Dendritic cell treated with granulocyte-macrophage colony-stimulating factor and Interleukin-4, amounts not matched to agents 40 ng/mL and 50 ng/mL, for 4 days (primary cell): ENCODE data around the gene CELA2B.
"Not testable (repeated sequence)": the region's sequence is repeated elsewhere in the genome, so short reads cannot be mapped to it uniquely, and the experiment has no call there.

Source experiments
- H3K27ac Mint-ChIP-seq: one replicate; pipeline ENCODE4 v1.8.0; 2022; ENCODE audit warnings: mild to moderate bottlenecking, mixed read lengths
- H3K27me3 Mint-ChIP-seq: one replicate; pipeline ENCODE4 v1.8.0; 2022; ENCODE audit warnings: mild to moderate bottlenecking, mixed read lengths
- H3K36me3 Mint-ChIP-seq: one replicate; pipeline ENCODE4 v1.8.0; 2022; ENCODE audit warnings: low read depth, mixed read lengths
- H3K4me1 Mint-ChIP-seq: one replicate; pipeline ENCODE4 v1.8.0; 2022; ENCODE audit warnings: low read depth, mixed read lengths
- H3K4me3 Mint-ChIP-seq: one replicate; pipeline ENCODE4 v1.8.0; 2022; ENCODE audit warnings: mild to moderate bottlenecking, moderate library complexity, mixed read lengths
- H3K9me3 Mint-ChIP-seq: one replicate; pipeline ENCODE4 v1.8.0; 2022; ENCODE audit warnings: mixed read lengths
- intact Hi-C: fragments of 100-400 bp; cut with micrococcal nuclease; formaldehyde crosslinking; loops from one replicate; pipeline ENCODE4 v1.15.0; 2022

CELA2B gene

DNA sequence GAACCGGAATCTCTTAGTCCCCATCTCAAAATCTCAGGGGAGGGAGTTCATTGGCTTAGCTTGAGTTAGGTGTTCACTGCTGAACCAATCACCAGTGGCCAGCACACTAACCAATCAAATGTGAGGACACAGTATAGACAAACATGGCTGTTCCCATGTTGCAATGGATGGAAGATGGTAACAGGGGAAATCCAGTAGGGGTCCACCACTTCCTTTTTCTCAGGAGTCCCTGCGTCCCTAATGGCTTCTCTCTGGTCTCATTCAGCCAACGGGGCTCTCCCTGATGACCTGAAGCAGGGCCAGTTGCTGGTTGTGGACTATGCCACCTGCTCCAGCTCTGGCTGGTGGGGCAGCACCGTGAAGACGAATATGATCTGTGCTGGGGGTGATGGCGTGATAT lies 9.7 kb downstream of the CELA2B start:
- H3K4me3 Mint-ChIP-seq = no peak overlapping the region
- H3K36me3 Mint-ChIP-seq = peaks cover 24% of the 10 kb centered on the region
- intact Hi-C loops = no loop called here
- H3K9me3 Mint-ChIP-seq = no peaks in the 10 kb centered on the region
- no peak overlapping the region for H3K27ac Mint-ChIP-seq
- no peaks in the 10 kb centered on the region for H3K4me1 Mint-ChIP-seq
- no peaks in the 10 kb centered on the region for H3K27me3 Mint-ChIP-seq

DNA sequence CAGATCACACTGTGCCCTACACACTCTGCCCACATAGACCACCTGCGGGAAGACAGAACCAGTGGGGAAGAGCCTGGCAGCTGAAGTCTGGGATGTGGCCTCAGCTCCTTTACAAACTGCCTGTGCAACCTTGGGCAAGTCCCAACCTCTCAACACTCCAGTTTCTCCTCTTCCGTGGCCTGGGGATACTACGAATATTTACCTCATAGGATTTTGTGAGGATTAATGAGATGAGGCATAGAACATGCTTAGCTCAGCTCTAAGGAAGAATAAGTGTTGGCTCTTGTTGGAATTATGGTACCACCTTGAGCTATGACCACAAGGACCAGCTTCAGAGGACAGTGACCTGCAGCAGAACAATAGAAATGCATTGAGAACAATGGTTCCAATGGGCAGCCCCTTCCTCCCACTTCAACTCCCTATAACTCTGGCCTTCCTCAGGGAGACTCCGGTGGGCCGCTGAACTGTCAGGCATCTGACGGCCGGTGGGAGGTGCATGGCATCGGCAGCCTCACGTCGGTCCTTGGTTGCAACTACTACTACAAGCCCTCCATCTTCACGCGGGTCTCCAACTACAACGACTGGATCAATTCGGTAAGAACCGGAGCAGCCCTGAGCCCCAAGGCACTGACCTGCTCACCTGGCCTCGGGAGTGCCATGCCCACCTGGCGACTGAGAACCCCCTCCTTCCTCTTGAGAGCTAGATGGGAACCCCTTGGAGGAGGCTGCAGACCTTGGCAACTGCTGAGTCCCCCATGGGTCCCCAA lies 11.1 kb downstream of the CELA2B start:
- H3K9me3 Mint-ChIP-seq, H3K4me1 Mint-ChIP-seq, H3K27me3 Mint-ChIP-seq, intact Hi-C loops, H3K27ac Mint-ChIP-seq, H3K4me3 Mint-ChIP-seq: not testable (repeated sequence)
- H3K36me3 Mint-ChIP-seq = peaks cover 34% of the 10 kb centered on the region

DNA sequence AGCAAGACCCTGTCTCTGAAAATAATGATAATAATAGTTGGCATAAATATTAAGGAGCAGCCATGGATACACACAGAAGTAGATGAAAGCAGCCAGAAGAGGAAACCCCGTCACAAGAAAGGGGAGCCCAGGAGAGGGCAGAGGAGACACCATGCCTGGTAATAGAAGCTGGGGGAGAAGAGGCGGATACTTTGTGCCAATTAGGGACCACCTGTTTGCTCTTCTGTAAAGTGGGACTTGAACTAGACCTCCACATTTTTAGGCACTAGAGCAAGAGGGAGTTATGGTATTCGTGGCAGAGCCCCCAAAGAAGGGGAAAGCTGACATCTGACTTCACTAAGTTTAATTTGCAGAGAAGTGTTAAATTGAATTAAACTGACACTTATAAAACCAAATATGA lies 12.5 kb downstream of the CELA2B start:
- Mint-ChIP-seq H3K9me3 (no peaks in the 10 kb centered on the region), H3K27me3 (no peaks in the 10 kb centered on the region), H3K36me3 (peaks cover 47% of the 10 kb centered on the region), H3K4me1 (no peaks in the 10 kb centered on the region), H3K4me3 (no peak overlapping the region), H3K27ac (no peak overlapping the region)
- intact Hi-C loops = no loop called here

DNA sequence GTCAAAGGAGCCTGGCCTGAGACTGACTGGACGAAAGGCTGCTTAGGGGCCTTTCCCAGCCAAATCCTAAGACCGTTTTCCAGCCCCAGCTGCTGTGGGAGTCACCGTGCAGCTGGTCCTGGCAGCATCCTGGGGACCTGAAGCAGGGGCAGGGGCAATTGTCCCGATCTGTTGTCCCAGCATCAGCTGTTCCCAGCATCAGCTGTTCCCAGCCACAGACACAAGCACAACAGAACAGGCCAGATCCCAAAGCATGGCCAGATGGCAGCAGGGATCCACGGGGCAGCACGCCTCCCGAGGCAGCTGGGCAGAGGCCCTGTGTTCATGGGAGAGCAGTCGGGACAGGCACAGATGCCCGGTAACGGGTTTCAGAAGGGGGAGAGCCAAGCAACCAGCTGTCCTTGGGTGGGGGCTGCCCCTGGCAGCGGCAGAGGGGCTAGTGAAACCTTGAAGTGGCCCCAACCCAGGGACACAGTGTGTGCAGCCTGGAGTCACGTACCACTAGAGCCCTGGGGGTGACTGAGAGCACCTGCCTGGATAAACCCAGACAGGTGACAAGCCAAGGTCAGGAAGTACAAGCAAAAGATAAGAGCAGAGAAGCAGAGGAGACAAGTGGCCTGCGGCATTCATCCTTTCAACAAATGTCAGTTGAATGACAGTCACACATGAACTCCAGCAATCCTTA lies 13.3 kb downstream of the CELA2B start:
- Mint-ChIP-seq H3K9me3 (no peaks in the 10 kb centered on the region), H3K36me3 (peaks cover 56% of the 10 kb centered on the region), H3K27ac (no peak overlapping the region), H3K4me3 (no peak overlapping the region), H3K27me3 (no peaks in the 10 kb centered on the region), H3K4me1 (no peaks in the 10 kb centered on the region)
- intact Hi-C loops = no loop called here

DNA sequence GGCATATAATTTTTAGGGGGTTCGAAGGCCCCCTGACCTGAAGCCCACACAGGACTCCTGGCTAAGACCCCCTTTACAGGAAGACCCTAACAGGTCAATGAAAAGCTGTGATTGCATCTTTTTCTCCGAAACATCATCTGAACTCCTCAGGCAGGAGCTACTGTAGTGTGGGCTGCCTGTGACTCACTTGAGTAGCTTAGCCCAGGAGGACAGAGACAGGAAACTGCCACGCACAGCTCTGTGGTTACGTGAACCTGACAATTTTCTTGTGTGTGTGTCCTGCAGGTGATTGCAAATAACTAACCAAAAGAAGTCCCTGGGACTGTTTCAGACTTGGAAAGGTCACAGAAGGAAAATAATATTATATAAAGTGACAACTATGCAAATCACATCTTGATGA lies 15.1 kb downstream of the CELA2B start:
- H3K27me3 Mint-ChIP-seq, H3K4me1 Mint-ChIP-seq, H3K4me3 Mint-ChIP-seq, intact Hi-C loops, H3K27ac Mint-ChIP-seq, H3K9me3 Mint-ChIP-seq: not testable (repeated sequence)
- peaks cover 69% of the 10 kb centered on the region for H3K36me3 Mint-ChIP-seq

DNA sequence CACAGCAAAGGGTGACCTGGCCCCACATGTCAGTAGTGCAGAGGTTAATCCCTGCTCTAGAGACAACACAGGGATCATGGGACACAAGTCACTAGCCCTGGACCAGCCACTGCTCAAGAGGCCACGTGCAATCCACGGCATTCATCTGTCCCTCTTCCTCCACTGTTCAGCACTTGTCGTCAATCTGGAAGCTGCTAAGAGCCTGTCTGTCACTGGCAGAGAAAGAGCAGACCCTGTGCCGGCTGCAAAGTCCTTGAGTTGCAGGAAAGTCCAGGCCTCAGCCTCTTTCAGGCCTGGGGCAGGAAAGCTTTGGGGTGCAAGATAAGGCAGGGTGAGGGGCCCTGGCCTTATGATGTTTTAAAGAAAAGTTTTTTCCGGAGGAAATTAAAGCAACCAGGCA lies 16.7 kb downstream of the CELA2B start:
- Mint-ChIP-seq H3K27me3 (no peaks in the 10 kb centered on the region), H3K9me3 (peaks cover 2% of the 10 kb centered on the region), H3K4me1 (no peaks in the 10 kb centered on the region), H3K36me3 (peaks cover 66% of the 10 kb centered on the region), H3K27ac (no peak overlapping the region), H3K4me3 (no peak overlapping the region)
- intact Hi-C loops = no loop called here

DNA sequence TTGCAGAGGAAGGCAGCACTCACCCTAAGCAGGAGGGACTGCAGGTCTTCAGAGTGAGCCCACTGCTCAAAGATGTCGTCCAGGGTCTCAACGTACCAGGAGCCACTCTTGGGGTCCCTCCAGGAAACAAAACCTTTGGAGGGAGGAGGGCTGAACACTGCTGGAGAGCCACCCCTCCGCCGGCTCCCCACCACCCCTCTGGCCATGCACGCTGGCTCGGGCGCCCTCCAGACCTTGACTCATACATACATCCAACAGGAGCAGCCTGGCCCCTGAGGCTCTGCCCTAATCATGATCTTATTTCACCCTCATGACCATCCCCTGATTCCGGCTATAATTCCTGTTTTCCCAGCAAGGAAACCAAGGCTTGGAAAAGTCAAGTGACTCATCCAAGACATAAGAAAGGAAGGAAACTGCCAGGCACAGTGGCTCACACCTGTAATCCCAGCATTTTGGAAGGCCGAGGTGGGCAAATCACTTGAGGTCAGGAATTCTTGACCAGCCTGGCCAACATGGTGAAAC lies 18.0 kb downstream of the CELA2B start:
- no peaks in the 10 kb centered on the region for H3K4me1 Mint-ChIP-seq
- peaks cover 76% of the 10 kb centered on the region for H3K36me3 Mint-ChIP-seq
- no peak overlapping the region for H3K27ac Mint-ChIP-seq
- H3K27me3 Mint-ChIP-seq = no peaks in the 10 kb centered on the region
- H3K4me3 Mint-ChIP-seq = no peak overlapping the region
- intact Hi-C loops = no loop called here
- peaks cover 8% of the 10 kb centered on the region for H3K9me3 Mint-ChIP-seq

DNA sequence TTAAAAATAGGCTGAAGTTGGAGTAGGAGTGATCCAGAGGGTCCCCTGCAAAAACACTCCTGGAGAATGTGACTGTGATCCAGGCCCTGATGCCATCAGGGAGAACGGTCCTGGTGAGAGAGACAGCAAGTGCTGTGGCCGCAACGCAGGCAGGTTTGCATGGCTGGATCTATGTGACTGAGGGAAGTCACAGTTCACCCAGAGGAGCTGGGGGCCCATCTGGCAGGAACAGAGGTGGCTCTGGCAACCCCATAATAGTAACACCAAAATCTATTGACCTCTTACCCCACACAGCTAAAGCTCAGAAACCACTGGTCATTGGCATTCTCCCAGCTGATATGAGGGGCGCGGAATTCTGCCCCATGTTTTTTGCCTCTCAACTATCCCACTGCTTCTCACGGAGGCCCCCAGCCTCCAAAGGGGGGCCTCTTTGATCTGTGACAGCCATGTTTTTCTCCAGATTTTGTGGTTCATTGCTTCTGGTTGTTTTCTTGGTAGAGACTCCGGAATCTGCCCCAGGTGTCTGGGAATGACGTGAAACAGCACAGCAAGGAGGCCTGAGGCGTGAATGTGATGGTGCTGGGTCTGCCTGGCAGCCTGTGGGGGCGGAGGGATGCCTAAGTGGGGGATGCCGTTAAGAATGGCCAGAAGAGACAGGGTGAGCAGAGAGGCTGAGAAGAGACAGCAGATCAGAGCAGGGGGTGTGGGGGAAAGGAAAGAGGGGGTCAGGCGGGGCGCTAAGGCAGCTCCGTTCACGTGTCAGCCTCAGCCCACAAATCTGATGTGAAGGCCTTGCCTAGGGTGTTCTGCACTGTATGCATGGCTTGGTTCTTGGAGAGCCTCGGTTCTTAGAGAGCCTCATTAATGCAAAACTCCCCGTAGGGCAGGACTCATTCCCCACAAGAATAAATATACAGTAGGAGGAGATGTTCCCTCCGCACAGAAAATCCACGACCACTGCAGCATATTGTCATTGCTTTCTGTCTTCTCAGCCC lies 24.6 kb downstream of the CELA2B start:
- Mint-ChIP-seq H3K9me3 (peaks cover 8% of the 10 kb centered on the region), H3K4me3 (no peak overlapping the region), H3K27me3 (no peaks in the 10 kb centered on the region), H3K4me1 (no peaks in the 10 kb centered on the region), H3K36me3 (peaks cover 80% of the 10 kb centered on the region), H3K27ac (no peak overlapping the region)
- intact Hi-C loops = no loop called here

DNA sequence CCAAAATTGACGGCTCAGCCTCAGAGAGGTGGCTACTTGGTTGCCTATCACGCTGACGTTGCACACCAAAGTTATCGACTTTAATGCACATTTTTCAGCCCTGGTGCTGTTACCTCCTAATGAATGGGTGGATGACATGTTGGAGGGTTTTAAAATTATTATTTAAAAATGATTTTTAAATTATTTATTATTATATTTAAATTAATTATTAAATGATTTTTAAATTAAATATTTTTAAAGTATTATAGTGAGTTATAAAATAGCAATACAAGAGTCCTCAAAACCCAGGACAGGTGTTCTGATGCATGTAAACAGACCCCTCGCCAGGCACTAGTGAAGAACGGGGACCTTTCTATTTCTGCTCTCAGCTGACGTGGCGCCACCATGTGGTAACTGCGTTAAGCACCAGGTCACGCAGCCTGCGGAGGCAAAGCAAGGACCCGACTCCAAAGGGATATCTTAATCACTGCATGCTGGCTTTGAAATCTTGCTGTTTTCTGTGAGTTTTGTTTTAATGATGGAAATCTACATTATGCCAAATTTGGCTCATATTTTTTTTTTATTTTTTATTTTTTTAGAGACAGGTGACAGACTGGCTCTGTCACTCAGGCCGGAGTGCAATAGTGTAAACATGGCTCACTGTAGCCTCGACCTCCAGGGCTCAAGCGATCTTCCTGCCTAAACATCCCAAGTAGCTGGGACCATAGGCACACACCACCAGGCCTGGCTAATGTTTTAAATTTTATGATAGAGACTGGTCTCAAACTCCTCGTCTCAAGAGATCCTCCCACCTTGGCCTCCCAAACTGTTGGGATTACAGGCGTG lies 25.5 kb downstream of the CELA2B start:
- Mint-ChIP-seq H3K4me3 (no peak overlapping the region), H3K36me3 (peaks cover 83% of the 10 kb centered on the region), H3K4me1 (no peaks in the 10 kb centered on the region), H3K27me3 (no peaks in the 10 kb centered on the region), H3K27ac (no peak overlapping the region), H3K9me3 (peaks cover 8% of the 10 kb centered on the region)
- intact Hi-C loops = no loop called here

DNA sequence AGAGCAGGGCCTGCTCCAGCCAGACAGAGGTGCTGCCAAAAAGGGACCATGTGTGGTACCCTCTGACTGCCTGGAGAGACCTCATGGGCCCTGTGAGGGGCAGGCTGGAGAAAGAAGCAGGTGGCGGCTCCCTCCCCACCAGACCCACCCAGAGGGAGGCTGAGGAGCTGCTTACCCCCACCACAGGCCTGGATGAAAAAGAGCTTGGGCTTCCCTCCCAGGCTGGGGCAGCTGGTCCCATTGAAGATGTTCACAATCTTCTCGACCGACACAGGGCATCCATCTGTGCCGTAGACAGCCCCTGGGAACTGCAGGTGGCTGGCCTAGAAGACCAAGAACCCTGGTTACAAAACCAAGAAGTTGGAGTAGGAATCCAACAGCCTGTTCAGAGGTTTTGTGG lies 28.5 kb downstream of the CELA2B start:
- Mint-ChIP-seq H3K27me3 (no peaks in the 10 kb centered on the region), H3K4me1 (no peaks in the 10 kb centered on the region), H3K27ac (no peak overlapping the region), H3K4me3 (no peak overlapping the region), H3K9me3 (no peaks in the 10 kb centered on the region), H3K36me3 (peaks cover 80% of the 10 kb centered on the region)
- intact Hi-C loops = no loop called here

DNA sequence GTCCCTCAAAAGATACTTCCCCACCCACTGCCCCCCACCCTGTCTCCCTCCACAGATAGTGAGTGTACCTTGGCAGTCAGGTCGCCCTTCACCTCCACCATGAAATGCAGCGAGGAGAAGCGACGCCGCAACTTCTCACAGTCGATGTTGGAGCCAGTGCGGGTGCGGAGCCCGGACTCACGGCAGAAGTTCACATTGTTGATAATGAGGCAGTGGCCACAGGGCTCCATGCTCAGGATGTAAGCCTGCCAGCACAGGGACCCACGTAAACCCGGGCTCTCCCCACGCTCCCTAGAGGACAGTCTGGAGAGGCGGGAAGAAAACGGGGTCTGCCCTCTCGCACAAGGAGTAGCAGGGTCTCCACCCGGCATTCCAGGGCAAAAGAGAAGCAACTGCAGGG lies 30.9 kb downstream of the CELA2B start:
- Mint-ChIP-seq H3K9me3 (no peaks in the 10 kb centered on the region), H3K27ac (no peak overlapping the region), H3K27me3 (no peaks in the 10 kb centered on the region), H3K4me1 (no peaks in the 10 kb centered on the region), H3K36me3 (peaks cover 80% of the 10 kb centered on the region), H3K4me3 (no peak overlapping the region)
- intact Hi-C loops = no loop called here

DNA sequence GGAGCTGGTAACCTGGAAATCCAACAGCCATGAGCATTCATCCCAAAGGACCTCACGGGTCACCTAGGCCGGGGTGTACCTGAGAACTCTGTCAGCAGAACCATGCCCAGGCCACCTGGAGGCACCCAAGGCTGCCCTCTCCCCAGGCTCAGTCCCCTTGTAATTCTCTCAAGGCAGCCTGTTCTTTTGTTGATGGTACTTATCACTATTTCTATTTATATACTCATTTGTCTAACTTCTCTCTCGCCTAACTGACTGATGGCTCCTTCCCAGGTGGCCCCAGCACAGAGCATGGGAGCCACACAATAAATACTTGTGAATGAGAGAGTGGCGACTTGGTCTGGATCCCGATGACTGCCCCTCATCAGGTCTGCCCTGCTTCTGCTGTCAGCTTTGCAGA lies 31.4 kb downstream of the CELA2B start:
- intact Hi-C loops = no loop called here
- H3K4me3 Mint-ChIP-seq = no peak overlapping the region
- no peaks in the 10 kb centered on the region for H3K9me3 Mint-ChIP-seq
- H3K4me1 Mint-ChIP-seq = no peaks in the 10 kb centered on the region
- no peak overlapping the region for H3K27ac Mint-ChIP-seq
- no peaks in the 10 kb centered on the region for H3K27me3 Mint-ChIP-seq
- peaks cover 80% of the 10 kb centered on the region for H3K36me3 Mint-ChIP-seq

DNA sequence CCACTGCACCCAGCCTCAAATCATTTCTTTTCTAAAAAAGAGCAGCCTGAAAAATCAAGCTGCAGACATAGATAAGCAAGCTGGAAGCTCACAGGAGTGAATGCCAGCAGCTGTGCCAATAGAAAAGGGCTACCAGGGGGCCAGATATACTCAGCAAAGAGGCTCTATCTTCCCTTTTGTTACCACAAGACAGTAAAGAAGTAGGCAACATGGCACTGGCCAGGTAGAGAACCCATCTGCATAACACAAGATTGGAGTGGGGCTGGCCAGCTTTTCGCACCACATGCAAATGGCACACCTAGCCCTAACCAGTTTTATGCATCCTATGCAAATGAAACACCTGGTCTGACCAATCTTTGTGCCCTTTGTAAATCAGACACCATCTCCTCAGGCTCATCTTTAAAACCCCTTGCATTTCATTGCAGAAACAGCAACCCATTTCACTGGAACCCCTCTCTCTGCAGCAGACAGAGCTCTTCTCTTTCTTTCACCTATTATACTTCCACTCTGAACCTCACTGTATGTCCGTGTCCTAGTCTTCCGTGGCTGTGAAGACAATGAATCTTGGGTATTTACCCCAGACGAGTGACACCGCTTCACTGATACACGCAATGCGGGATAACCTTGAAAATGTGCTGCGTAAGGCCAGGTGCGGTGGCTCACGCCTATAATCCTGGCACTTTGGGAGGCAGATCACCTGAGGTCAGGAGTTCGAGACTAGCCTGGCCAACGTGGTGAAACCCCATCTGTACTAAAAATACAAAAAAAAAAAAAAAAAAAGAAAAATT lies 33.0 kb downstream of the CELA2B start:
- no peaks in the 10 kb centered on the region for H3K27me3 Mint-ChIP-seq
- no peak overlapping the region for H3K4me3 Mint-ChIP-seq
- no peaks in the 10 kb centered on the region for H3K4me1 Mint-ChIP-seq
- H3K27ac Mint-ChIP-seq = no peak overlapping the region
- intact Hi-C loops = no loop called here
- peaks cover 80% of the 10 kb centered on the region for H3K36me3 Mint-ChIP-seq
- no peaks in the 10 kb centered on the region for H3K9me3 Mint-ChIP-seq
